CD4-positive, alpha-beta T cell treated with Interleukin-15 for 4 hours (primary cell): ENCODE measurements around the gene STARD5.

ENCODE experiments used
- DNase-seq: peaks from one replicate; pipeline ENCODE4 v3.0.0-alpha.2; 2020; ENCODE audit warnings: low spot score

Gene STARD5

GRCh38 chr15:81274255-81274654, 49.7 kb downstream of the STARD5 start:
- DNase-seq: no peak

DNA sequence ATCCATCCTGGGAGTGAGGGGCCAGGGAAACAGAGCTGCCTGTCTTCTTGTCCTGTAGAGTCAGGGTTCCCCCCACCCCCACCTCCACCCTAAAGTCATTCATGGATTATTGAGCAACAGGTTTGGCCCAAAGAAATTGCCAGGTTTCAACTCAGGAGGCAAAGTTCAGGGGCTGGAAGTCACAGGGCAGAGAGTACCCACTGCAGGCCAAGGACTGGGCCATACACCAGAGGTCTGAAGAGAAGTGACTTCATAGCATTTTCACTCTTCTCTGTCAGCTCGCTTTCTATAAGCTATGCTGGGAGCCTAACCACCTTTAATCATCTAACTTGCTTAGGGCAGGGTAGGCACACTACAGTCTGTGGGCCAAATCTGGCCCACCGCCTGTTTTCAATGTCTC, 50.1 kb downstream of the STARD5 start:
- DNase-seq: no peak

DNA sequence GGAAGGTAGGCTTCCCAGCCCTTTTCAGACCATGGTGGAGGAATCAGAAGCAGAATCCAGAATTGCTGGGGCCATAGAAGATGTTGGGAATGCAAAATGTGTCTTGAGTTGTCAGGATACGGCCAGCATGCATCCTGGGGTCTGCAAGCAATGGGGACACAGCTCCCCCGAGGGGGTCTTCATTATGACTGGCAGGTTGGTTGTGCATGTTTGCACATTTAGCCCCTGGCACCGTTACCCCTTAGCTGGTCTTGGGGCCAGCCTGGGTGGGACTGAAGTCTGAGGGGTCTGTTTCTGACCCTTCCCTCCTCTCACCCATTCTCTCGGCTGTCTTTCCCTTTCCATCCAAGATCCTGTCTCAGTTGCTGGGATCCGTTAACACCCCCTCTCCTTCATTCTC, 50.7 kb downstream of the STARD5 start:
- no peak for DNase-seq

DNA sequence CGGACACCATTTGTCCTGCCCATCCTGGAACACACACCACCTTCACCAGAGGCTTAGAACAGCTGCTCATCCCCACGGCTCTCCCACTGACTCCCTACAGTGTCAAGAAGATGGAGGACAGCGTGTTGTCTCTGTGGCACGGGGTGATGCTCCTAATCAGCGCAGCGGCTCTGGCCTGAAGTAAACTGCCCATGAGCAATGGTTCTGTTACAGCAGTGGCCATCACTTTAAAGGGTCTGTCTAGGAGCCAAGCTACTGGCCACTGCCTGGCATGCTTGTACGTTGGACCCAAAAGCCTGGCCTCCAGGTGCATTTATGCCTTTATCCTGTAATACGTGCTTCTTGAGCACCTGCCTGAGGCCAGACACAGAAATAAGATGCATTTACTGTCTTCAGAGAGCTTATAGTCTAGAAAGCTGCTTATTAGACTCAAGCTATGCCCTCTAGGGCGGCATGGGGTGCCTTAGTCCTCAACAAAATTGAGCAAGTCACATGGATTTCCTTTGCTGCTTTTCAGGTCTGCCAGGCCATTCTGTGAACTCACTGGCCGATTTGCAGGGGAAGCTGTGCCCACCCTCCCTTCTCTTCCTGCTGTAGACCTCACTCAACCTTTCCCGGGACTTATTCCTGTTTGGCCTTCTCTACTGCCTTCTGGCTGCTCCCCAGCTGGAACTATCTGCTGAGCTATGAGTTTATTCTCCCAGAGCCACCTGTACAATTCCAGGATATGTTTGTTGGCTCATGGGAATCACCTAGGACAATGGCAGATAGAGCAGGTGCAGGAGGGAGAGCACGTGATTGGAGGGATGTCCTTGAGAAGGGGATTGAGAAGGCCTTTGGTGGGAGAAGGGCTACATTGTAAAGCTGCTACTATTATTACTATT, 51.9 kb downstream of the STARD5 start:
- no peak for DNase-seq

GRCh38 chr15:81270781-81271491, 53.0 kb downstream of the STARD5 start:
- no peak for DNase-seq

DNA sequence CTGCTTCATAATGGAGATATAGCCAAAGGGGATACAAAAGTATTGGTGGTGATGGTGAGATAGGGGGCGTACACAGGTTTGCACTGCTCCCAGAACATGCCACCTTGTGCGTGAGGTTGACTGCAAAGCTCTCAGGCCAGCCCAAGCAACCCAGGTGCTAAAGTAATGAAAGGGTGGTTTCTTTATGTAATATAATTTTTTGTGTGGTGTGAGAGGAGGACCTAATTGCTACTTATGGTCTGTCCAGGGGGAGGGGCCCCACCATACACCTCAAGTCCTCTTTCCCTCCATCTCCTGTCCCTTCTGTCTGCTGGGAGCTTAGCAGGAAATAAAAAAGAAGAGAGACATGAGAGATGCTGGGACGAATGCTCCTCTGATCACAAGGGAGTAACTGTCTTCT, 53.8 kb downstream of the STARD5 start:
- DNase-seq: no peak

DNA sequence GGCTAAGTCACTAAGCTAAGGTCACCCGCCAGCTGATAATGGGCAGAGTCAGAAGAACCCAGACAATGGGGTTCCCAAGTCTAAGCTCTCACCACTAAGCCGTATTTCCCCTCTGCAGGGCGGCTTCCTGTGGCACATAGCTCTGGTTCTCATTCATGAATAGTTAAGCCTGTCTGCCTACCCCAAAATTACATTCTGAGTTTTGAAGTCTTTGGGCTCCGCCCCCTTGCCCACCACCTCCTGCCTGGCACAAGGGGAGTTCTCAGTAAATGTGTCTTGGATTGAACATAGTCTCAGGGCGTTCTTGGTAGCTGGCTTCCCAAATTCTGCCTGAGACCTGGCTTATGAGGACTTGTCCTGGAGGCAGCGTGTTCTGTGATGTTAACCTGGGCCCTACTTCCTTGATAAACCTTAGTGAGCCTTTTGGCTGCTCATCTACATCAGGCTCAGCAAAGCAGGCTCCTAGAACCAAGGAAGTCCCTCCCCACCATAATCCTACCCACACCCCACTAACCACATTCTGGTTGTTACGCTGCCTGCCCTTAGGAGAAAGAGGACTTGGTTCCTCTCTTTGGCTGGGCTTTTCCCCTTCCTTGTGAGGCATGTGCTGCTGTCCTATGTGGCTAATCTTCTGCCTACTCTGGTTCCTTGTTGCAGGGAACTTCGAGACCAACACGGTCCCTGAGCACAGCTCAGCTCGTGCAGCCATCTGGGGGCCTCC, 54.9 kb downstream of the STARD5 start:
- no peak for DNase-seq

DNA sequence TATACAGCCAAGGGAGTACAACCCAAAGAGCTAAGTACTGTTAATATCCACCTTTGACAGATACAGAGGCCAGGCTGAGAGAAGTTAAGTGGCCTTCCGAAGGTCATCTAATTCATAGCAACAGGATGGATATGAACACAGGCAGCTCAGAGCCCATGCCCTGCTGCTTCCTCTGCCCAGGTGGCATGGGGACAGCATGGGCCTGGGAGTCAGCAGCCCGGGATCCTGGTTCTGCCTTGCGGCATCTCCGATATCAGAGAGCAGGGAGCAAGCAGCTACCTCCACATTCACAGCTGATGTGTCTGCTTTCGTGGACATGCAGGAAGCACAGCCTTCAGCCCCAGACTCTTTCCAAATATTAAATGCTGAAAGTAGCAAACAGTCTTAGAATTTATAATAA, 55.6 kb downstream of the STARD5 start:
- DNase-seq: no peak

DNA sequence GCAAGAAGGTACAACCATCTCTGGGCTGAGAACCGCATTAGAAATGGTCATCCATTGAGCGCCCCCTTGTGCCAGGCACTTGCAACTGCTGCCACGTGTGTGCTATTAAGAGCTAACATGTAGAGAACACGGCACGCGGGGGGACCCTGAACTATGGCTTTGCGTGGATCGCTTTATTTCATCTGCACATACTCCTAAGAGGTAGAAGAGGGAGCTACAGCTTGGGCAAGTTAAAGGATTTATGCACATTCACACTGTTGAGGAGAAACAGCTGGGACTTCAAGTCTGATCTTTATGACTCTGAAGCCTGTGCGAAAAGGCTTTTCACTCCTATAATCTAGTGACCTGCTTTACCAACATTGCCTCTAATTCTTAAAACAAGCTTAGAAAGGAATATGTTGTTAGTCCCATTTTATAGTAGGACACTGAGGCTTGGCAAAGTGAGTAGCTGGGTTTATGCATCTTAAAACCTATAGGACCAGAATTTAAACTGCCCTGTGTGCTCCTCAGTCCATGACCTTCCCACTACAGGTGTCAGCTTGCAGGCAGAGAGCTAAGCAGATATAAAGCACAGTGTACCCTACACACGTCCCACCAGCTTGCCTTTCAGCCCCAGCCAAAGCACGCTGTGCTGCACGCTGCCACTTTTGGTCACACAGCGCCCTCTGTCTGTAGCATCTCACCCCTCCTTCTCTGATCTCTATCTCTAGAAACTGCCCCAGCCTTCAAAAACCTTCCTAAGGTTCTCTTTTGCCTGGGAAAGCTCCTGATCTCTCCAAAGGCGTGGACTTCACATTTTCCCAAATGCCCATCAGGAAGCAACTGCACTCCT, 57.8 kb downstream of the STARD5 start:
- DNase-seq: peak; percentile 80

- no peak for DNase-seq
These were observed 58.5 kb downstream of the STARD5 start for GRCh38 chr15:81265256-81265943.

GRCh38 chr15:81264072-81264857, 59.7 kb downstream of the STARD5 start:
- no peak for DNase-seq

- DNase-seq: no peak
These were observed 60.5 kb downstream of the STARD5 start for GRCh38 chr15:81263477-81263876.

GRCh38 chr15:81261172-81261811, 62.6 kb downstream of the STARD5 start:
- DNase-seq: no peak

- DNase-seq: no peak
These were observed 64.1 kb downstream of the STARD5 start for GRCh38 chr15:81259760-81260298.
